ENCODE results near the gene SYT13. TPM values are rescaled to one million over a fixed set of nuclear protein-coding genes. Genes with fewer than 3 reads are reported as not detected.

Gene SYT13
- total RNA-seq, 1 experiment from 2014 or later, result not detected

GRCh38 chr11:45229401-45230020, 56.6 kb downstream of the SYT13 start:
- Histone ChIP-seq H3K4me2 (no peak overlapping the region), H3K4me3 (no peak overlapping the region), H2AFZ (no peak overlapping the region), H3K9me3 (ENCODE audit: insufficient read depth, low read depth) (no peaks in the 10 kb centered on the region), H3K4me1 (replicated peaks; ENCODE audit: insufficient read depth) (no peaks in the 10 kb centered on the region), H4K20me1 (ENCODE audit: insufficient read depth) (no peaks in the 10 kb centered on the region), H3K9me2 (ENCODE audit: insufficient read depth) (no peaks in the 10 kb centered on the region), H3K27ac (no peak overlapping the region), H3K36me3 (ENCODE audit: low read depth) (no peaks in the 10 kb centered on the region), H3K27me3 (ENCODE audit: insufficient read depth, low read depth) (peaks cover 64% of the 10 kb centered on the region), H3F3A (ENCODE audit: insufficient read depth, low read depth) (no peaks in the 10 kb centered on the region), H3K79me2 (ENCODE audit: low read depth) (no peaks in the 10 kb centered on the region)
- no peak for DNase-seq
- intact Hi-C loops (cut with micrococcal nuclease; ENCODE audit: unreplicated experiment), result no loop called here
- ChIA-PET POLR2A (ENCODE audit: unreplicated experiment) (no interaction called here), CTCF (interaction anchor here (0.7 kb wide), 1 partner anchor 1230 kb away, joined by 3 read pairs; no protein-coding TSS in a partner anchor)
- no TSS peak for BruUV-seq (replicated peaks)
- TF ChIP-seq CTCF (conservative IDR thresholded peaks at IDR 0.05) (no peak), EZH2 (IDR thresholded peaks at IDR 0.05; ENCODE audit: low read depth) (no peak)

GRCh38 chr11:45227836-45228235, 58.3 kb downstream of the SYT13 start:
- Histone ChIP-seq H3K79me2 (ENCODE audit: low read depth) (no peaks in the 10 kb centered on the region), H2AFZ (no peak overlapping the region), H3K9me3 (ENCODE audit: insufficient read depth, low read depth) (no peaks in the 10 kb centered on the region), H3K27ac (no peak overlapping the region), H3K4me3 (no peak overlapping the region), H3K36me3 (ENCODE audit: low read depth) (no peaks in the 10 kb centered on the region), H4K20me1 (ENCODE audit: insufficient read depth) (no peaks in the 10 kb centered on the region), H3K4me1 (replicated peaks; ENCODE audit: insufficient read depth) (no peaks in the 10 kb centered on the region), H3F3A (ENCODE audit: insufficient read depth, low read depth) (no peaks in the 10 kb centered on the region), H3K27me3 (ENCODE audit: insufficient read depth, low read depth) (peaks cover 67% of the 10 kb centered on the region), H3K9me2 (ENCODE audit: insufficient read depth) (no peaks in the 10 kb centered on the region), H3K4me2 (no peak overlapping the region)
- no peak for DNase-seq
- TF ChIP-seq CTCF (conservative IDR thresholded peaks at IDR 0.05) (no peak), EZH2 (IDR thresholded peaks at IDR 0.05; ENCODE audit: low read depth) (no peak)
- POLR2A ChIA-PET (ENCODE audit: unreplicated experiment), result no interaction called here
- CTCF ChIA-PET, result no interaction called here
- intact Hi-C loops (cut with micrococcal nuclease; ENCODE audit: unreplicated experiment), result no loop called here
- no TSS peak for BruUV-seq (replicated peaks)

GRCh38 chr11:45226901-45227300, 59.2 kb downstream of the SYT13 start:
- H3K9me3 ChIP-seq (ENCODE audit: insufficient read depth, low read depth), result no peaks in the 10 kb centered on the region
- H3K4me2 ChIP-seq, result no peak overlapping the region
- no peaks in the 10 kb centered on the region for H3K4me1 ChIP-seq (replicated peaks; ENCODE audit: insufficient read depth)
- intact Hi-C loops (cut with micrococcal nuclease; ENCODE audit: unreplicated experiment), result no loop called here
- no TSS peak for BruUV-seq (replicated peaks)
- TF ChIP-seq CTCF (conservative IDR thresholded peaks at IDR 0.05) (no peak), EZH2 (IDR thresholded peaks at IDR 0.05; ENCODE audit: low read depth) (no peak)
- H3K79me2 ChIP-seq (ENCODE audit: low read depth), result no peaks in the 10 kb centered on the region
- H2AFZ ChIP-seq, result no peak overlapping the region
- ChIA-PET CTCF (no interaction called here), POLR2A (ENCODE audit: unreplicated experiment) (no interaction called here)
- H3K27ac ChIP-seq, result no peak overlapping the region
- no peaks in the 10 kb centered on the region for H3F3A ChIP-seq (ENCODE audit: insufficient read depth, low read depth)
- no peak for DNase-seq
- no peaks in the 10 kb centered on the region for H3K36me3 ChIP-seq (ENCODE audit: low read depth)
- H3K27me3 ChIP-seq (ENCODE audit: insufficient read depth, low read depth), result peaks cover 71% of the 10 kb centered on the region
- H3K4me3 ChIP-seq, result no peak overlapping the region
- no peaks in the 10 kb centered on the region for H3K9me2 ChIP-seq (ENCODE audit: insufficient read depth)
- H4K20me1 ChIP-seq (ENCODE audit: insufficient read depth), result no peaks in the 10 kb centered on the region

Data from PC-9 (cell line).